Adipocyte (in vitro differentiated cells): ENCODE results near the gene WAC.
A peak's percentile ranks its signal among the peaks of the same experiment; 100 is the strongest.
"Not testable (repeated sequence)": the region's sequence is repeated elsewhere in the genome, so short reads cannot be mapped to it uniquely, and the experiment has no call there.

ENCODE experiments used
- DNase-seq: peaks from one replicate; pipeline ENCODE4 v3.0.0-alpha.2; 2015; ENCODE audit warnings: low read depth
- H3K27me3 ChIP-seq: replicated peaks from 2 replicates; pipeline ENCODE4 v1.7.0; 2013; ENCODE audit warnings: mild to moderate bottlenecking, low read length, moderate library complexity; ENCODE audit not compliant: control insufficient read depth, insufficient read depth
- H3K36me3 ChIP-seq: 2 replicates; pipeline ENCODE4 v1.7.0; 2013; ENCODE audit warnings: low read length, mild to moderate bottlenecking, moderate library complexity; ENCODE audit not compliant: control insufficient read depth, insufficient read depth, severe bottlenecking
- H3K4me1 ChIP-seq: 2 replicates; pipeline ENCODE4 v1.7.0; 2013; ENCODE audit warnings: mild to moderate bottlenecking, low read length, moderate library complexity; ENCODE audit not compliant: control insufficient read depth, insufficient read depth
- H3K4me3 ChIP-seq: 2 replicates; pipeline ENCODE4 v1.7.0; 2013; ENCODE audit warnings: mild to moderate bottlenecking, low read length, moderate library complexity
- H3K9ac ChIP-seq: 2 replicates; pipeline ENCODE4 v1.7.0; 2013; ENCODE audit warnings: mild to moderate bottlenecking, low read length, moderate library complexity
- H3K9me3 ChIP-seq: 2 replicates; pipeline ENCODE4 v1.7.0; 2013; ENCODE audit warnings: mild to moderate bottlenecking, low read length, moderate library complexity; ENCODE audit not compliant: control insufficient read depth

The WAC gene

DNA sequence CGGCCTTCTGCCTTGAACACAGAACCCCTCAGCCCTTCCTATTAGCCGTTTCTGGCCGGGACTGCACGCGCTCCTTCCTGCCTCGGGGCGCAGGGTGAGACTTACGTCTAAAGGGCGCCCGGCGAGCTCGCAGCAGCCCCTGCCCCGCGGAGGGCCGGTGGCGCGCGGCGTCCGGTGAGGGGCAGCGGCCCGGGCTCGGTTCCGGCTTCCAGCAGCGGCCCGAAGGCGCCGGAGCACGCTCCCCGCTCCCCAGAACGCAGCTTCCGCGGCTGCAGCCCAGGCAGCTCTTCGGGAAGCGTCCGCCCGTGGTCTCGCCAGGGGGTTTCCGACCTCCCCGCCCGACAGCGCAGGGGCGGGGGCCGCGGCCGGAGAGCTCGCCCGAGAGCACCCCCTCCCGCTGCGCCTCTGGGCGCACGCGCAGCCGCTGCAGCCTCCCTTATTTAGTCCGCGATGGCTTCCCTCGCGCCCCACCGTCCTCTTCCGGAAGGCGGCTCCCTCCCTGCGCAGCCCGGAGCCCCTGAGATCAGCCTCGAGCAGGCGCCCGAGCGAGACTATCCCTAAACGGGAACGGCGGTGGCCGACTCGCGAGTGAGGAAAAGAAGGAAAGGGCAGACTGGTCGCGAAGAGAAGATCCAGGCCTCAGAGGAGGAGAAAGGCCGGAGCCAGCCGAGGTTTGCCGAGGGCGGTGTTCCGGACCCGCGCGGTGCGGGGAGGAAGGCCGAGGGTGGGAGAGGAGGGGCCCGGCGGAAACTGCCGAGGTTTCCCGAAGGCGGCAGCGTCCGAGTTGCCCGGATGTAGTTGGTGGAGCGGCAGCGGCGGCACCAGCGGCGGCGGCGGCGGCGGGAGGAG is at the start of gene WAC:
Gene WAC, plus strand, starts transcription at position 782 of the 849 bp plus-strand sequence. CDS start 462 bp downstream, outside the sequence.
- Histone ChIP-seq H3K27me3 (no peaks in the 10 kb centered on the region), H3K4me1 (peaks cover 26% of the 10 kb centered on the region), H3K9ac (peak within 1 kb of the TSS; percentile 100), H3K9me3 (no peaks in the 10 kb centered on the region), H3K4me3 (peak within 1 kb of the TSS; percentile 98), H3K36me3 (peaks cover 23% of the 10 kb centered on the region)
- DNase-seq = peak; percentile 98

GRCh38 chr10:28489206-28489605 is 43.7 kb upstream of the WAC start:
- Histone ChIP-seq H3K9me3 (no peaks in the 10 kb centered on the region), H3K9ac (no peak overlapping the region), H3K36me3 (no peaks in the 10 kb centered on the region), H3K4me3 (no peak overlapping the region), H3K27me3 (no peaks in the 10 kb centered on the region), H3K4me1 (peaks cover 10% of the 10 kb centered on the region)
- no peak for DNase-seq

DNA sequence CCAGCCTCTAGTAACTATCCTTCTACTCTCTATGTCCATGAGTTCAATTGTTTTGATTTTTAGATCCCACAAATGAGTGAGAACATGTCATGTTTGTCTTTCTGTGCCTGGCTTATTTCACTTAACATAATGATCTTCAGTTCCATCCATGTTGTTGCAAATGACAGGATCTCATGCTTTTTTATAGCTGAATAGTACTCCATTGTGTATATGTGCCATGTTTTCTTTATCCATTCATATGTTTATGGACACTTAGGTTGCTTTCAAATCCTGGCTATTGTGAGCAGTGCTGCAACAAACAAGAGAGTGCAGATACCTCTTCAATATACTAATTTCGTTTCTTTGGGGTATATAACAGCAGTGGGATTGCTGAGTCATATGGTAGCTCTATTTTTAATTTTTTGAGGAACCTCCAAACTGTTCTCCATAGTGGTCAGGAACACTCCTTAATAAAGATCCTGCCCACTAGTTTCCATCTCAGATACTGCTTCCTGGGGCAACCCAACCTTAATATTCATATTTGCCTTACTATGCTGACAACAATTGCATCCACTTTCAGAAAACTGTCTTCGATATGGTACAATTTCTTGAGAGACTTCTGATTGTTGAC is 42.6 kb upstream of the WAC start:
- DNase-seq, H3K9ac ChIP-seq, H3K4me3 ChIP-seq, H3K27me3 ChIP-seq, H3K4me1 ChIP-seq, H3K9me3 ChIP-seq, H3K36me3 ChIP-seq: not testable (repeated sequence)

GRCh38 chr10:28492116-28492920 is 40.6 kb upstream of the WAC start:
- H3K36me3 ChIP-seq = no peaks in the 10 kb centered on the region
- no peaks in the 10 kb centered on the region for H3K27me3 ChIP-seq
- peaks cover 10% of the 10 kb centered on the region for H3K4me1 ChIP-seq
- DNase-seq = no peak
- peak overlapping the region; percentile 41 for H3K4me3 ChIP-seq
- H3K9ac ChIP-seq = no peak overlapping the region
- no peaks in the 10 kb centered on the region for H3K9me3 ChIP-seq

GRCh38 chr10:28494420-28494819 is 38.5 kb upstream of the WAC start:
- Histone ChIP-seq H3K4me3 (no peak overlapping the region), H3K4me1 (peaks cover 10% of the 10 kb centered on the region), H3K27me3 (no peaks in the 10 kb centered on the region), H3K36me3 (no peaks in the 10 kb centered on the region), H3K9ac (no peak overlapping the region), H3K9me3 (no peaks in the 10 kb centered on the region)
- no peak for DNase-seq

GRCh38 chr10:28495084-28495483 is 37.8 kb upstream of the WAC start:
- H3K4me1 ChIP-seq = peaks cover 10% of the 10 kb centered on the region
- no peak overlapping the region for H3K9ac ChIP-seq
- H3K27me3 ChIP-seq = no peaks in the 10 kb centered on the region
- H3K9me3 ChIP-seq = no peaks in the 10 kb centered on the region
- no peak overlapping the region for H3K4me3 ChIP-seq
- H3K36me3 ChIP-seq = no peaks in the 10 kb centered on the region
- DNase-seq = no peak

DNA sequence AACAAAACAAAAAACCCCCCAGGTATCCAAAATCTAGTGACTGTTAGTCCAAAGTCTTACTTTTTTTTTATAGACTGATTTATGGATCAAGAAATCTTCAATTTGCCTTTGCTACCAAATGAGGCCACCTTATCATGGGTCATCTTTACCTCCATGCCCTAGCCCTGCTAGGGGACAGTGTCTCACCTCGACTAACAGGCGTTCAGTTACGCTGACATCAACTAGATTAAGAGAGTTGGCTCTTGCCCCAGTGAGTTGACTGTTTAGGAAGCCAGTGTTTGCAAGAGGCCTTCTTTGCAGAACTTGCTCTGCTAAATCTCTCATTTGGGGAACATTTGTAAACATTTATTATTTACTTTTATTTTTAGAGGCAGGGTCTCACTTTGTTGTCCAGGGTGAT is 36.9 kb upstream of the WAC start:
- DNase-seq = no peak
- no peaks in the 10 kb centered on the region for H3K27me3 ChIP-seq
- no peaks in the 10 kb centered on the region for H3K36me3 ChIP-seq
- H3K9me3 ChIP-seq = no peaks in the 10 kb centered on the region
- peaks cover 10% of the 10 kb centered on the region for H3K4me1 ChIP-seq
- H3K4me3 ChIP-seq = no peak overlapping the region
- H3K9ac ChIP-seq = no peak overlapping the region

GRCh38 chr10:28496481-28496961 is 36.4 kb upstream of the WAC start:
- Histone ChIP-seq H3K36me3 (no peaks in the 10 kb centered on the region), H3K27me3 (no peaks in the 10 kb centered on the region)
- no peak for DNase-seq

GRCh38 chr10:28497313-28498126 is 35.4 kb upstream of the WAC start:
- Histone ChIP-seq H3K27me3 (no peaks in the 10 kb centered on the region), H3K4me1 (peaks cover 2% of the 10 kb centered on the region), H3K4me3 (no peak overlapping the region), H3K9ac (no peak overlapping the region), H3K9me3 (no peaks in the 10 kb centered on the region), H3K36me3 (no peaks in the 10 kb centered on the region)
- no peak for DNase-seq

More at GRCh38 chr10:28496481-28496961, 36.4 kb upstream of the WAC start:
- H3K4me3 ChIP-seq = no peak overlapping the region
- no peak overlapping the region for H3K9ac ChIP-seq
- peaks cover 10% of the 10 kb centered on the region for H3K4me1 ChIP-seq
- no peaks in the 10 kb centered on the region for H3K9me3 ChIP-seq

DNA sequence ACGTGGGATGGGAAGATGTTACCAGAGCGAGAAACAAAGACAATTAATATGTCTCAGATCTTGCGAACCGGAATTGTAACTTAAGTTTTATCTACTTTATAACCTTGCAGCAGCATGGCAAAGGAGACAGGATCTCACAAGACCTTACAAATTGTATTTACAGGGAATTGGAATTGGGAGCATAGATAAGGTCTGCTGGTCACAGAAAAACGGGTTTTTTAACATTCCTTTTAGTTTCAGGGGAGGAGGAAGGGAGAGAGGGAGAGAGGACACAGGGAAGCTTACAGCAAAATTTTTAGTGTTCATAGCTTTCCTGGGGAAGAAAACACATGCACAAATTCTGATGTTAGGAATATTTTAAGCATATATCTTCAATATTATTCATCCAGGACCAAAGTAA is 32.7 kb upstream of the WAC start:
- not testable (repeated sequence) for H3K4me3 ChIP-seq, H3K27me3 ChIP-seq, H3K36me3 ChIP-seq, DNase-seq, H3K9me3 ChIP-seq, H3K4me1 ChIP-seq, H3K9ac ChIP-seq
